ENCODE data around the gene POU2AF1.

DNA sequence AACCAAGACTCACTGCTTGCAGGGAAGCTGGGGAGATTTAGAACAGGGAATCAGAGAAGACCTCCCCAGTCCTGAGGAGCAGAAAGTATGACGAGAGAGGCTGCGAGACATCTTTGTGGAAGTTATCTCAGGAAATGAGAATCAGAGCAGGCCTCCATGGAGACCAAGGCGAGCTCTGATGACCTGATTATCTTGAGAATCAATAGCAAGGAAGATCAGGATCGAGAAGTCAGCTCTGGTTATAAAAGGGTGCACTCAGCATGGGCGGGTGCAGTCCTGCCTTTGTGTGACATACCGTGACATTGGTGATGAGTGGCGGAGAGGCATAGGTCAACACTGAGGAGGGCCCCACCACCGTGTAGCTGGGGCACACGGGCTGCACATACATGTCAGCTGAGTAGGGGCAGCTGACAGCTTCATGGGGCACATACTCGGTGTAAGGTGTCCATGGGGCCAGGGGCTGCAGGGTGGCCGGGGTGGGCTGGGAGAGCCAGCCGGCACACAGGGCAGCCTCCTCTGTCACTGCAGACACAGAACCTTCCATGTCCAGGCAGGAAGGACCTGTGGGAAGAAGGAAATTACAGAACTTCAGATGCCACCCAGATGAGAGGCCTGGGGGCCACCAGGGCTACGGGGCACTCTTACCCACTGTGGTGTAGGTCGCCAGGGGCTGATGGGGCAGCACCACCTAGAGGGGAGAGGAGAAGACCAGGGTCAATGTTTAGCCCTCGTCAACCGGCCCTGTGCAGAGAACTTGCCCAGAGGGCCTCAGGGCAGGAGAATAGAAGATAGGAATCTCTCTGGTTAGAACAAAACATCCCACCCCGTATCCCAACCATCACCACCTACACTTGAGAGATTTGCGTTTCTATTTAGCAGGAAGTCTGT is 21.7 kb downstream of the POU2AF1 start:
- TF ChIP-seq RARB (CRISPR knock-in tag; IDR thresholded peaks at IDR 0.05) (no peak), PPARA (CRISPR knock-in tag; IDR thresholded peaks at IDR 0.05; ENCODE audit: borderline replicate concordance) (no peak), TOX (CRISPR knock-in tag; IDR thresholded peaks at IDR 0.05; ENCODE audit: borderline replicate concordance) (no peak), ZFP30 (CRISPR knock-in tag; IDR thresholded peaks at IDR 0.05) (no peak), SNAI2 (CRISPR knock-in tag; IDR thresholded peaks at IDR 0.05) (no peak), CSRNP3 (CRISPR knock-in tag; IDR thresholded peaks at IDR 0.05) (no peak), ZFP3 (CRISPR knock-in tag; IDR thresholded peaks at IDR 0.05) (no peak), BACH2 (CRISPR knock-in tag; IDR thresholded peaks at IDR 0.05; ENCODE audit: borderline replicate concordance) (no peak)
- TF ChIP-seq, protein P1, sequence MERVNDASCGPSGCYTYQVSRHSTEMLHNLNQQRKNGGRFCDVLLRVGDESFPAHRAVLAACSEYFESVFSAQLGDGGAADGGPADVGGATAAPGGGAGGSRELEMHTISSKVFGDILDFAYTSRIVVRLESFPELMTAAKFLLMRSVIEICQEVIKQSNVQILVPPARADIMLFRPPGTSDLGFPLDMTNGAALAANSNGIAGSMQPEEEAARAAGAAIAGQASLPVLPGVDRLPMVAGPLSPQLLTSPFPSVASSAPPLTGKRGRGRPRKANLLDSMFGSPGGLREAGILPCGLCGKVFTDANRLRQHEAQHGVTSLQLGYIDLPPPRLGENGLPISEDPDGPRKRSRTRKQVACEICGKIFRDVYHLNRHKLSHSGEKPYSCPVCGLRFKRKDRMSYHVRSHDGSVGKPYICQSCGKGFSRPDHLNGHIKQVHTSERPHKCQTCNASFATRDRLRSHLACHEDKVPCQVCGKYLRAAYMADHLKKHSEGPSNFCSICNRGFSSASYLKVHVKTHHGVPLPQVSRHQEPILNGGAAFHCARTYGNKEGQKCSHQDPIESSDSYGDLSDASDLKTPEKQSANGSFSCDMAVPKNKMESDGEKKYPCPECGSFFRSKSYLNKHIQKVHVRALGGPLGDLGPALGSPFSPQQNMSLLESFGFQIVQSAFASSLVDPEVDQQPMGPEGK (CRISPR knock-in tag; IDR thresholded peaks at IDR 0.05; ENCODE audit: borderline replicate concordance) = no peak
- TF ChIP-seq, protein P2, sequence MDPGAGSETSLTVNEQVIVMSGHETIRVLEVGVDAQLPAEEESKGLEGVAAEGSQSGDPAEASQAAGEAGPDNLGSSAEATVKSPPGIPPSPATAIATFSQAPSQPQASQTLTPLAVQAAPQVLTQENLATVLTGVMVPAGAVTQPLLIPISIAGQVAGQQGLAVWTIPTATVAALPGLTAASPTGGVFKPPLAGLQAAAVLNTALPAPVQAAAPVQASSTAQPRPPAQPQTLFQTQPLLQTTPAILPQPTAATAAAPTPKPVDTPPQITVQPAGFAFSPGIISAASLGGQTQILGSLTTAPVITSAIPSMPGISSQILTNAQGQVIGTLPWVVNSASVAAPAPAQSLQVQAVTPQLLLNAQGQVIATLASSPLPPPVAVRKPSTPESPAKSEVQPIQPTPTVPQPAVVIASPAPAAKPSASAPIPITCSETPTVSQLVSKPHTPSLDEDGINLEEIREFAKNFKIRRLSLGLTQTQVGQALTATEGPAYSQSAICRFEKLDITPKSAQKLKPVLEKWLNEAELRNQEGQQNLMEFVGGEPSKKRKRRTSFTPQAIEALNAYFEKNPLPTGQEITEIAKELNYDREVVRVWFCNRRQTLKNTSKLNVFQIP (CRISPR knock-in tag; IDR thresholded peaks at IDR 0.05; ENCODE audit: borderline replicate concordance, low read depth) = no peak

Data from SK-N-SH treated with all-trans-retinoic acid at 6 μM for 48 hours (cell line).